ENCODE measurements around the gene BRPF1.
A peak's percentile ranks its signal among the peaks of the same experiment; 100 is the strongest.

Gene BRPF1

GRCh38 chr3:9792405-9793160 is 61.0 kb downstream of the BRPF1 start, which contains the start of the genes ARPC4 and TADA3:
ARPC4 (plus strand) TSS chr3:9793082; CDS start chr3:9793122, 40 bp downstream.
TADA3 (minus strand) TSS chr3:9792473; CDS start chr3:9791466, 1,007 bp downstream.
- peak; percentile 89 for DNase-seq

DNA sequence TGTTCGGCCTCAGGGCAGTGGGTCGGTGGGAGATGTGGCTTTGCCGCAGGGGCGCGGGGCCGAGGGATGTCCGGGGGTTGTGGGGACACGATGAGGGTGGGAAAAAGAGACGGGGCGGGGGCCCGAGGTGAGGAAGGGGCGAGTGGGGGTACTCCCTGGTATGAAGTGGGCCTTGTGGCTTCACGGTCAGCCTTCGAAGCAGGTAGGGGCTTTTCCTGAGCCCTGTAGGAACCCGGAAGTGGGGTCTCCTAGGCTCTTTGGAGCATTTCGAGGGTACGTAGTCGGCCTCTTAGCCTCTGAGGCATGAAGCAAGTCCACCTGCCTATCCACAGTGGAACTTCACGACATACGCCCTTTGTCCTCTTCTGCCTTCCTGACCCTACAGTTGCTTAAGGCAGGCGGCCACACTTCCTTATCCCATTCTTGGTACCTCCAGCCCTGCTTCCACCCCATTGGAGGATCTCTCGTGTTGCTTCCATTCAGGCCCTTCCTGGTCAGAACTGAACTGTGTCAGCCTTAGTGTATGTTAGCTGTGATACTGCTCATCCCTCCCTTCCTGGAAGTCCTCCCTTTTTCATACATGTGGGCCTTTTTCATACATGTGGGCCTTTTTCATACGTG is 61.7 kb downstream of the BRPF1 start:
- DNase-seq: peak; percentile 32

GRCh38 chr3:9794400-9794799 is 62.9 kb downstream of the BRPF1 start:
- no peak for DNase-seq

GRCh38 chr3:9795207-9795606 is 63.7 kb downstream of the BRPF1 start:
- no peak for DNase-seq

DNA sequence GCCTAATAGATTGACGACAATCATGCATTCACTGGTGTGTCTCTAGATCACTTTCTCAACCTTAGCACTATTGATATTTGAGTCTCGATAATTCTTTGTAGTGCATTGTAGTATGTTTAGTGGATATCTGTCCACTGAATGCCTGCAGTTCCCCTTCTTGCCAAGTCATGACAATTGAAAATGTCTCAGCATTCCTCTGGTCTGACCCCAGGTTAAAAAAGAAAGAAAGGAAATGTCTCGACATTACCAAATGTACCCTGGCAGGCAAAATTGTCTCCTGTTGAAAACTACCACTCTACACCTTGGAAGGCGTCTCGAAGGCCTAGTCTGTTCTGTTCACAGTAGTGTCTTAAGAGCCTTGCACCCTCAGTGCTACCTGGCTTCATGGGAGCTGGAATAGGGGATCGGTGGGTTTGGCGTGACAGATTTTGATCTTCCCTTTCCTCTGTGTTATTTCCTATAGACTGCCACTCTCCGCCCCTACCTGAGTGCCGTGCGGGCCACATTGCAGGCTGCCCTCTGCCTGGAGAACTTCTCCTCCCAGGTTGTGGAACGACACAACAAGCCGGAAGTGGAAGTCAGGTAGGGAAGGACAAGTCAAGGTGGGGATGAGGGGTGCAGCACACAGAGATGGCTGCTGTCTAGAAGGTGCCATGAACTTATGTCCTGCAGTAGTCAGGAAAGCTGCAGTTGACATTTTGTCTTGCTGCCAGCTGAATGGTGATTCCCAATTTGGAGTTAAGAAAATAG is 65.8 kb downstream of the BRPF1 start:
- DNase-seq: no peak
